ENCODE data around the gene MMS22L.

- TF ChIP-seq POLR2A (IDR thresholded peaks at IDR 0.05): no peak
- no peak for TF ChIP-seq CTCF (IDR thresholded peaks at IDR 0.05)
These were observed 8.9 kb upstream of the MMS22L start for GRCh38 chr6:97291896-97292295.

All from heart left ventricle (tissue), 13 donors.